GM12878 (cell line): ENCODE data around the gene WWTR1. TPM values are rescaled to one million over a fixed set of nuclear protein-coding genes. Genes with fewer than 3 reads are reported as not detected.
A peak's percentile ranks its signal among the peaks of the same experiment; 100 is the strongest.

Experiments used
- CEBPZ ChIP-seq: fragments of 150-350 bp; IDR thresholded peaks from 2 replicates; pipeline ENCODE4 v1.6.1; 2016; ENCODE audit warnings: low read depth, low read length
- CTCF ChIP-seq, 3 experiments: IDR thresholded peaks in 2 of 3; conservative IDR thresholded peaks in 1 of 3; 2 replicates each; pipeline ENCODE4 v1.5.1; 2011; ENCODE audit warnings: low read depth in 3 of 3, low read length in 3 of 3, mild to moderate bottlenecking in 3 of 3, control low read depth in 2 of 3, moderate library complexity in 2 of 3, inconsistent platforms in 1 of 3, mixed read lengths in 1 of 3; ENCODE audit not compliant: control insufficient read depth in 2 of 3, insufficient read depth in 1 of 3; ENCODE audit errors: extremely low read depth in 1 of 3
- ELK1 ChIP-seq: IDR thresholded peaks from 2 replicates; pipeline ENCODE4 v1.6.1; 2012; ENCODE audit warnings: low read depth, low read length, improper control_type of control experiment
- IKZF1 ChIP-seq: fragments of 450-650 bp; conservative IDR thresholded peaks from 2 replicates; pipeline ENCODE4 v1.6.1; 2017; ENCODE audit warnings: antibody characterized with exemption, mild to moderate bottlenecking
- MAX ChIP-seq: IDR thresholded peaks from 2 replicates; pipeline ENCODE4 v1.6.1; 2012; ENCODE audit warnings: low read depth, low read length, improper control_type of control experiment
- MTA2 ChIP-seq: fragments of 450-650 bp; IDR thresholded peaks from 2 replicates; pipeline ENCODE4 v1.6.1; 2016; ENCODE audit warnings: low read depth, mild to moderate bottlenecking, moderate library complexity
- MYC ChIP-seq: IDR thresholded peaks from 2 replicates; pipeline ENCODE4 v1.6.1; 2011; ENCODE audit warnings: mild to moderate bottlenecking, low read length, moderate library complexity, inconsistent platforms; ENCODE audit not compliant: insufficient read depth, insufficient replicate concordance, insufficient read length, severe bottlenecking
- NFIC ChIP-seq: IDR thresholded peaks from 2 replicates; pipeline ENCODE4 v1.6.1; 2012; ENCODE audit warnings: low read depth, mild to moderate bottlenecking, inconsistent platforms, low read length, moderate library complexity
- NKRF ChIP-seq: fragments of 450-650 bp; conservative IDR thresholded peaks from 2 replicates; pipeline ENCODE4 v1.6.1; 2017; ENCODE audit warnings: mild to moderate bottlenecking, moderate library complexity
- PKNOX1 ChIP-seq: fragments of 450-650 bp; IDR thresholded peaks from 2 replicates; pipeline ENCODE4 v1.6.1; 2016; ENCODE audit warnings: mild to moderate bottlenecking
- POU2F2 ChIP-seq: IDR thresholded peaks from 3 replicates; pipeline ENCODE4 v1.6.1; 2011; ENCODE audit warnings: low read depth, mild to moderate bottlenecking, low read length, borderline replicate concordance
- RAD51 ChIP-seq: fragments of 450-650 bp; IDR thresholded peaks from 2 replicates; pipeline ENCODE4 v1.6.1; 2016; ENCODE audit warnings: moderate library complexity, mild to moderate bottlenecking, inconsistent platforms
- SIN3A ChIP-seq: IDR thresholded peaks from 2 replicates; pipeline ENCODE4 v1.6.1; 2012; ENCODE audit warnings: low read depth, low read length, improper control_type of control experiment
- SMAD5 ChIP-seq: IDR thresholded peaks from 2 replicates; pipeline ENCODE4 v1.6.1; 2016; ENCODE audit warnings: antibody characterized with exemption, low read depth
- ZNF24 ChIP-seq: fragments of 450-650 bp; IDR thresholded peaks from 2 replicates; pipeline ENCODE4 v1.6.1; 2017; ENCODE audit warnings: antibody characterized with exemption, mild to moderate bottlenecking
- polyA plus RNA-seq, 11 experiments: library from polyadenylated mRNA; depleted of rRNA in 4 of 11; unstranded in 6 of 11; stranded (reverse) in 5 of 11; fragments of >200 nt; fragmentation: Nextera tagmentation in 4 of 11; fragmentation: Illumina TruSeq in 1 of 11; extraction: Ambion mirVana in 4 of 11; extraction: Trizol in 1 of 11; gene quantifications; 1 replicate in 1 of 11; 2 replicates in 10 of 11; pipeline versions ENCODE4 v1.2.1 to v1.2.3, GENCODE V29; 2011 to 2016; ENCODE audit warnings: inconsistent platforms in 2 of 11, missing spikeins in 2 of 11, low read depth in 1 of 11
- total RNA-seq, 4 experiments: library from RNA; depleted of rRNA in 3 of 4; stranded (reverse); fragments of >200 nt in 3 of 4; fragmentation: Illumina TruSeq in 1 of 4; extraction: Trizol in 1 of 4; gene quantifications; 2 replicates each; pipeline versions ENCODE4 v1.2.1 to v1.2.3, GENCODE V29; 2013 to 2021

Gene WWTR1
- total and polyA plus RNA-seq, 10 of the 15 experiments (the other 5 are each of a cell fraction or from before 2014, with no cell fraction given) = 2.5 to 18.5 (median 5.8) TPM

GRCh38 chr3:149581681-149582370 is 76.0 kb downstream of the WWTR1 start (continued):
- TF ChIP-seq NKRF (no peak), ZNF24 (no peak), MYC (no peak), POU2F2 (no peak), NFIC (no peak; the same call in none of the 2 replicates), SIN3A (no peak), SMAD5 (no peak), ELK1 (no peak), PKNOX1 (peak; percentile 9; the same call in 1 of the 2 replicates), IKZF1 (peak; percentile 92), RAD51 (no peak), CEBPZ (no peak), CTCF (IDR thresholded peaks at IDR 0.05 in 2 of 3, conservative IDR thresholded peaks at IDR 0.05 in 1 of 3; ENCODE audit: control insufficient read depth in 2 of 3, extremely low read depth in 1 of 3, insufficient read depth in 1 of 3, low read depth in 3 of 3, low read length in 3 of 3) (no peak), MTA2 (no peak; the same call in 1 of the 2 replicates), MAX (no peak)
